Endometrial microvascular endothelial cells (primary cell): ENCODE results near the gene SLC2A10. TPM values are rescaled to one million over a fixed set of nuclear protein-coding genes. Genes with fewer than 3 reads are reported as not detected.

Experiments used
- in situ Hi-C: cut with HindIII; loops from 2 replicates; pipeline ENCODE4 v1.10.0; 2017; ENCODE audit warnings: low sequenced_read_pairs, low pct_unique_long_range_greater_than_20kb; ENCODE audit errors: inconsistent ontology term
- total RNA-seq: library from RNA; depleted of rRNA; stranded (reverse); fragments of >200 nt; gene quantifications from one replicate; pipeline ENCODE4 v1.2.3, GENCODE V29; 2015; ENCODE audit errors: inconsistent ontology term

Gene SLC2A10
- total RNA-seq, 1 donor from 2014 or later = 3.5 TPM

- in situ Hi-C loops = no loop called here
Measured at GRCh38 chr20:46779831-46780230, 70.4 kb downstream of the SLC2A10 start.

GRCh38 chr20:46784436-46785127 lies 75.1 kb downstream of the SLC2A10 start:
- in situ Hi-C loops = no loop called here

Other genes starting within 250 kb of the SLC2A10 start
- 0.19 TPM for gene ZNF334, start 196.1 kb upstream of the SLC2A10 start, total RNA-seq
- not detected for gene OCSTAMP, start 159.0 kb upstream of the SLC2A10 start, total RNA-seq
- not detected for gene SLC13A3, start 58.2 kb upstream of the SLC2A10 start, total RNA-seq
- 31.6 TPM for gene TP53RK, start 20.2 kb upstream of the SLC2A10 start, total RNA-seq
- not detected for gene EYA2, start 185.2 kb downstream of the SLC2A10 start, total RNA-seq